ENCODE results near the gene TBX18.

The TBX18 gene

DNA sequence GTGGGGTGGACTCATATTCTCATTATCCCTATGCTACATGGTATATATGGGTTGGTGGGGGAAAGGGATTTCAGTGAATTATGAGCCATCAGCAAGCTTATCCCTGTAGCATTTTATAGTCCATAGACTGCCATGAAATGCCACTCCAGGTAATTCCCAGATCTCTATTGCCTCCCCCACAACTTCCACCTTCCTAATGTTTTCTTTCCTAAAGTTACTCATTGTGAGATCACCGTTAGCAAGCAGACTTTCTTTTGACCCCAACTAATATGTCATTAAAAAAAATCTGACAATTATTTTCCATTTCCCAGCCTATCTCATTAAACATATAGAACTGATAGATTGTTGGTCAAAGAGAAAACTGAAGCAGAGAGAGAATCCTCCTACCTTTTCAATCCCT lies 40.7 kb upstream of the TBX18 start:
- Histone ChIP-seq H3K18ac (ENCODE audit: low read length) (no peak overlapping the region), H2BK5ac (ENCODE audit: low read depth, low read length, poor library complexity) (no peak overlapping the region)
- no CpG with 5 or more reads among the region's 1 CpG for WGBS (ENCODE audit: extremely low coverage, insufficient coverage, insufficient read length)

GRCh38 chr6:84804720-84805119 lies 40.3 kb upstream of the TBX18 start:
- Histone ChIP-seq H3K18ac (ENCODE audit: low read length) (no peak overlapping the region), H3K79me2 (ENCODE audit: control insufficient read depth, insufficient read depth, low read length, poor library complexity) (no peaks in the 10 kb centered on the region), H3K4me3 (ENCODE audit: low read depth, low read length) (no peak overlapping the region), H4K91ac (ENCODE audit: low read depth, low read length) (no peak overlapping the region), H3K4me2 (ENCODE audit: low read length) (no peak overlapping the region), H3K9ac (ENCODE audit: low read length) (no peak overlapping the region), H2BK5ac (ENCODE audit: low read depth, low read length, poor library complexity) (no peak overlapping the region), H2AK5ac (ENCODE audit: low read length) (no peak overlapping the region), H2AFZ (ENCODE audit: insufficient read depth, low read length, poor library complexity) (no peak overlapping the region), H2BK120ac (ENCODE audit: insufficient read depth, low read length, poor library complexity) (no peak overlapping the region), H3K4ac (ENCODE audit: low read depth, low read length) (no peak overlapping the region), H3K36me3 (ENCODE audit: control insufficient read depth in 1 of 2, insufficient read depth in 2 of 2, low read length in 2 of 2) (no peaks in the 10 kb centered on the region), H2BK12ac (ENCODE audit: low read length) (no peak overlapping the region), H3K4me1 (ENCODE audit: control insufficient read depth in 1 of 2, insufficient read depth in 2 of 2, low read length in 2 of 2) (no peaks in the 10 kb centered on the region), H3K79me1 (ENCODE audit: low read length) (no peaks in the 10 kb centered on the region), H3K27me3 (ENCODE audit: insufficient read depth, low read length) (no peaks in the 10 kb centered on the region), H3K14ac (ENCODE audit: low read length) (no peak overlapping the region), H4K12ac (ENCODE audit: low read depth, low read length) (no peak overlapping the region), H4K8ac (ENCODE audit: low read depth, low read length) (no peak overlapping the region), H3K23ac (ENCODE audit: low read length) (no peak overlapping the region), H3K9me3 (ENCODE audit: insufficient read depth, low read depth, low read length) (no peaks in the 10 kb centered on the region), H3K27ac (ENCODE audit: low read depth, low read length) (no peak overlapping the region)
- no CpG with 5 or more reads among the region's 3 CpGs for WGBS (ENCODE audit: extremely low coverage, insufficient coverage, insufficient read length)
- no peak for DNase-seq

More for the DNA sequence above, 40.7 kb upstream of the TBX18 start:
- Histone ChIP-seq H2AK5ac (ENCODE audit: low read length) (no peak overlapping the region), H2AFZ (ENCODE audit: insufficient read depth, low read length, poor library complexity) (no peak overlapping the region), H2BK12ac (ENCODE audit: low read length) (no peak overlapping the region), H3K79me2 (ENCODE audit: control insufficient read depth, insufficient read depth, low read length, poor library complexity) (no peaks in the 10 kb centered on the region), H3K4me1 (ENCODE audit: control insufficient read depth in 1 of 2, insufficient read depth in 2 of 2, low read length in 2 of 2) (no peaks in the 10 kb centered on the region), H3K4me2 (ENCODE audit: low read length) (no peak overlapping the region), H4K12ac (ENCODE audit: low read depth, low read length) (no peak overlapping the region), H3K4me3 (ENCODE audit: low read depth, low read length) (no peak overlapping the region), H3K27me3 (ENCODE audit: insufficient read depth, low read length) (no peaks in the 10 kb centered on the region), H3K9ac (ENCODE audit: low read length) (no peak overlapping the region), H3K9me3 (ENCODE audit: insufficient read depth, low read depth, low read length) (no peaks in the 10 kb centered on the region), H4K8ac (ENCODE audit: low read depth, low read length) (no peak overlapping the region), H4K91ac (ENCODE audit: low read depth, low read length) (no peak overlapping the region), H3K23ac (ENCODE audit: low read length) (no peak overlapping the region), H3K4ac (ENCODE audit: low read depth, low read length) (no peak overlapping the region), H3K14ac (ENCODE audit: low read length) (no peak overlapping the region), H3K79me1 (ENCODE audit: low read length) (no peaks in the 10 kb centered on the region), H3K36me3 (ENCODE audit: control insufficient read depth in 1 of 2, insufficient read depth in 2 of 2, low read length in 2 of 2) (no peaks in the 10 kb centered on the region), H3K27ac (ENCODE audit: low read depth, low read length) (no peak overlapping the region), H2BK120ac (ENCODE audit: insufficient read depth, low read length, poor library complexity) (no peak overlapping the region)
- DNase-seq: no peak

DNA sequence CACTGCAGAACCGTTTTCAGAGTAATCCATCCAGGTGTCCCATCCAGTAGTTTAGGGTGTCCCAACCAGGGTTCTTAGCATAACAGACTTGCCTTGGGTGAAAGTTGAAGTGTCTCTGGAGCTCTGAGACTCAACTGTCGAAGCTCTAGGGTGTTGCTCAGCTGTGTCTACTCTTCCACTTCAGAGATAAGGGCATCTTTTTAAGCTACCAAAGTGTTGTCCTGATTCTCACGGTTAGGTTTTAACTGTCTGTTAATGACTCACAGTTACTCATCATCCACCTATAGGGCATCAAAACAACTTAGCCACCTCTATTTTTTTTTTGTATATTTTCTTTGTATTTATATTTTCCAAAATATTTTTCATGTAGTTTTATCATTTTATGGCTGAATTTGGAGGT lies 36.9 kb upstream of the TBX18 start:
- no peak overlapping the region for H2BK12ac ChIP-seq (ENCODE audit: low read length)
- no peak overlapping the region for H3K4ac ChIP-seq (ENCODE audit: low read depth, low read length)
- no peak overlapping the region for H3K18ac ChIP-seq (ENCODE audit: low read length)
- no CpG with 5 or more reads among the region's 3 CpGs for WGBS (ENCODE audit: extremely low coverage, insufficient coverage, insufficient read length)
- H4K8ac ChIP-seq (ENCODE audit: low read depth, low read length): no peak overlapping the region
- no peak overlapping the region for H3K14ac ChIP-seq (ENCODE audit: low read length)
- H3K4me2 ChIP-seq (ENCODE audit: low read length): no peak overlapping the region
- H3K27me3 ChIP-seq (ENCODE audit: insufficient read depth, low read length): no peaks in the 10 kb centered on the region
- H3K23ac ChIP-seq (ENCODE audit: low read length): no peak overlapping the region
- H3K9me3 ChIP-seq (ENCODE audit: insufficient read depth, low read depth, low read length): no peaks in the 10 kb centered on the region
- H3K9ac ChIP-seq (ENCODE audit: low read length): no peak overlapping the region
- no peak overlapping the region for H3K4me3 ChIP-seq (ENCODE audit: low read depth, low read length)
- no peak for DNase-seq
- no peak overlapping the region for H2AFZ ChIP-seq (ENCODE audit: insufficient read depth, low read length, poor library complexity)
- H3K36me3 ChIP-seq (ENCODE audit: control insufficient read depth in 1 of 2, insufficient read depth in 2 of 2, low read length in 2 of 2): no peaks in the 10 kb centered on the region
- no peaks in the 10 kb centered on the region for H3K4me1 ChIP-seq (ENCODE audit: control insufficient read depth in 1 of 2, insufficient read depth in 2 of 2, low read length in 2 of 2)
- no peaks in the 10 kb centered on the region for H3K79me1 ChIP-seq (ENCODE audit: low read length)
- no peak overlapping the region for H2AK5ac ChIP-seq (ENCODE audit: low read length)
- no peak overlapping the region for H4K91ac ChIP-seq (ENCODE audit: low read depth, low read length)
- no peak overlapping the region for H4K12ac ChIP-seq (ENCODE audit: low read depth, low read length)
- no peak overlapping the region for H3K27ac ChIP-seq (ENCODE audit: low read depth, low read length)
- no peak overlapping the region for H2BK120ac ChIP-seq (ENCODE audit: insufficient read depth, low read length, poor library complexity)
- H2BK5ac ChIP-seq (ENCODE audit: low read depth, low read length, poor library complexity): no peak overlapping the region
- no peaks in the 10 kb centered on the region for H3K79me2 ChIP-seq (ENCODE audit: control insufficient read depth, insufficient read depth, low read length, poor library complexity)

DNA sequence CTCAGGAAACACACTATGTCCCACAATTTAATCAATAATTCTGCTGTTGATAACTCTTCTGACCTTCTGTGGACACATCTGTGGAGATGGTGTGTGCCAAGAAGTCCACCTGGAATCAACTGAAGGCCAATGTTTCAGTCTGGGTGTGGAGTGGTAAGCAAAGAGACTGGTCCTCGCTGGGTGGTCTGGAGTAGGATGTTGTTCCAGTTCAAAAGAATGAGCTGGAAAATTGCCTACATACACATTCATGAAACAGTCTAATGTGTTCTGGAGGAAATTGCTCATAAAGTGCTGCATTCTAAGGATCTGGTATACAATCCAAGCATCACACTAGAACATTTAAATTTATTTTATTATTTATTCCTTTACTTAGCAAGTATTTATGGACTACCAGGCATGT lies 33.9 kb upstream of the TBX18 start:
- Histone ChIP-seq H3K23ac (ENCODE audit: low read length) (no peak overlapping the region), H2BK120ac (ENCODE audit: insufficient read depth, low read length, poor library complexity) (no peak overlapping the region), H2BK12ac (ENCODE audit: low read length) (no peak overlapping the region), H3K27me3 (ENCODE audit: insufficient read depth, low read length) (no peaks in the 10 kb centered on the region), H3K79me1 (ENCODE audit: low read length) (no peaks in the 10 kb centered on the region), H3K4me3 (ENCODE audit: low read depth, low read length) (no peak overlapping the region), H3K9me3 (ENCODE audit: insufficient read depth, low read depth, low read length) (no peaks in the 10 kb centered on the region), H3K27ac (ENCODE audit: low read depth, low read length) (no peak overlapping the region), H3K4me2 (ENCODE audit: low read length) (no peak overlapping the region), H4K91ac (ENCODE audit: low read depth, low read length) (no peak overlapping the region), H3K14ac (ENCODE audit: low read length) (no peak overlapping the region), H2AK5ac (ENCODE audit: low read length) (no peak overlapping the region), H2AFZ (ENCODE audit: insufficient read depth, low read length, poor library complexity) (no peak overlapping the region), H3K18ac (ENCODE audit: low read length) (no peak overlapping the region), H3K79me2 (ENCODE audit: control insufficient read depth, insufficient read depth, low read length, poor library complexity) (no peaks in the 10 kb centered on the region), H4K8ac (ENCODE audit: low read depth, low read length) (no peak overlapping the region), H3K4me1 (ENCODE audit: control insufficient read depth in 1 of 2, insufficient read depth in 2 of 2, low read length in 2 of 2) (no peaks in the 10 kb centered on the region), H3K36me3 (ENCODE audit: control insufficient read depth in 1 of 2, insufficient read depth in 2 of 2, low read length in 2 of 2) (no peaks in the 10 kb centered on the region), H4K12ac (ENCODE audit: low read depth, low read length) (no peak overlapping the region), H2BK5ac (ENCODE audit: low read depth, low read length, poor library complexity) (no peak overlapping the region), H3K4ac (ENCODE audit: low read depth, low read length) (no peak overlapping the region), H3K9ac (ENCODE audit: low read length) (no peak overlapping the region)
- no peak for DNase-seq
- no CpG with 5 or more reads among the region's 1 CpG for WGBS (ENCODE audit: extremely low coverage, insufficient coverage, insufficient read length)

Data from trophoblast cell (in vitro differentiated cells and primary cell).